NCI-H526 (cell line): Measurements from ENCODE around the gene ANO1.
A peak's percentile ranks its signal among the peaks of the same experiment; 100 is the strongest.

Experiments
- DNase-seq, 2 experiments: peaks; one replicate each; lab custom pipeline; 2025; lab: John Stamatoyannopoulos, UW

ANO1 gene

DNA sequence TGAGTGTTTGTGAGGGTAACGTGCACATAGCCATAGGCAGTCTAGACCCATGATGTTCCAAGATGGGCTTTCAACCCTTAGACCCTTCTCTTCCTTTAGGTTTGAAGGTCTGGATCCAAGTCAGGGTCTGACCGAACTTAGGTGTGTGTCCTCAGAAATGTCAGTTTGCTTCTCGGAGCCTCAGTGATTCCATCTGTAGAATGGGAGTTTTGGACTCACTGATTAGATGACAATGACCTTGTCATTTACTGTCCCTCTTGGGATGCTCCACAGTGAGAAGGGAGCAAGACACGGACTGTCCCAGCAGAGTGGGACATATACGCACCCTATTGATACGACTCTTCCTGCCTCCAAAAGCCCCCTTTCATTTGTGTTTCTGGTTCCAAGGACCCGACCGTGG lies 37.7 kb downstream of the ANO1 start:
- no peak for DNase-seq

GRCh38 chr11:70116386-70117065 lies 38.4 kb downstream of the ANO1 start:
- DNase-seq, result peak; percentile 24 to 39

- DNase-seq, result no peak
Measured at GRCh38 chr11:70117567-70118145, 39.5 kb downstream of the ANO1 start.

DNA sequence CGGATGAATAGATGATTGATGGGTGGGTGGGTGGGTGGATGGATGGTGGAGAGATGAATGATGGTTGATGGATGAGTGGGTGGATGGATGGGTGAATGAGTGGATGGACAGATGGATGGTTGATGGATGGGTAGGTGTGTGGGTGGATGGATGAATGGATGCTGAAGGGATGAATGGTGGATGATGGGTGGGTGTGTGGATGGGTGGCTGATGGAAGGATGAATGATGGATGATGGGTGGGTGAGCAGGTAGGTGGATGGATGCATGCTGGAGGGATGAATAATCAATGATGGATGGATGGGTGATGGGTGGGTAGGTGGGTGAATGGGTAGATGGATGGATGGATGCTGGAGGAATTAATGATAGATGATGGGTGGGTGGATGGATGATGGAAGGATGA lies 40.5 kb downstream of the ANO1 start:
- DNase-seq, result no peak

- DNase-seq, result no peak
Measured at GRCh38 chr11:70119502-70119901, 41.4 kb downstream of the ANO1 start.

DNA sequence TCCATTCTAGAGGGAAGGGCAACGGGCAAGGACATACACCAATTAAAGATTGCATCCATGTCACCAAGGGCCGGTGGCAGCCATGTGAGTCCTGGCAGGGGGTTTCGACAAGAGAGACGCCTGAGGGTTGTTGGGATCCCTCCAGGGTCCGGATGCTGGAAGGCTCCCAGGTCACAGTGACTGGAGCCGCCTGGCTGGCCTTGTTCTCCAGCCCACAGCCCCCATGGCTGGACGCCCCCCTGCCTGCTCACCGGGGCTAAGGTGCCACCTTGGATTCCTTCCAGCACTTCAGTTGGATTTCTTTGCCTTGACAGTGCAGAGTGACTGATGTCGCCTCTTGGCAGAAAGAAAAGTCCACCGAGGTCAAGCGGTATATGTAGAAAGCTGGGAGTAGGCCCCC lies 42.6 kb downstream of the ANO1 start:
- DNase-seq, result no peak

DNA sequence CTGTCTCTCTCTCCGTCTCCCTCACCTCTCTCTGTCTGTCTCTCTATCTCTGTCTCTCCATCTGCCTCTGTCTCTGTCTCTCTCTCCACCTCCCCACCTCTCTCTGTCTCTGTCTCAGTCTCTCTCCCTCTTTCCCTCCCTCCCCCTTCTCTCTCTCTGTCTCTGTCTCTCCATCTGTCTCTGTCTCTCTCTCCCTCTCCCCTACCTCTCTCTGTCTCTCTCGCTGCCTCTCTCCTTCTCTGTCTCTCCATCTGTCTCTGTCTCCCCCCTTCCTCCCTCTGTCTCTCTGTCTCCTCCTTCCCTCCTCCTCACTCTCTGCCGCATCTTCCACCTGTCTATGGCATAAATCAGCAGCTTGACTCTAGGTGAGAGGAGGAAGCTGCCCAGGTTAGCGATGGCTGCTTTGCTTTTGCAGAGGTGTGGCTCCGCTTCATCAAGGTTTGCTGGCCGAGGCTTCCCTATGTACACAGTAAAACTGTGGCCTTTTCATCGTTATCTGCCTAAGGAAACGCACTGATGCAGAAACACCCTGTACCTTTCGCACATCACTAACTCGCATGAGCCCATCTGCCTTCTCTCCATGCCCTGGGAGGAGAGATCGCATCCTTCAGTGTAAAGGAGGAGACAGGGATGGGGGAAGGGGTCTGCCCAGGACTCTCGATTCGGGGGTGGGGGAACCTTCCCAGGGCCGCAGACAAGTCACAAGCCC lies 44.5 kb downstream of the ANO1 start:
- peak; percentile 41 to 72 for DNase-seq

DNA sequence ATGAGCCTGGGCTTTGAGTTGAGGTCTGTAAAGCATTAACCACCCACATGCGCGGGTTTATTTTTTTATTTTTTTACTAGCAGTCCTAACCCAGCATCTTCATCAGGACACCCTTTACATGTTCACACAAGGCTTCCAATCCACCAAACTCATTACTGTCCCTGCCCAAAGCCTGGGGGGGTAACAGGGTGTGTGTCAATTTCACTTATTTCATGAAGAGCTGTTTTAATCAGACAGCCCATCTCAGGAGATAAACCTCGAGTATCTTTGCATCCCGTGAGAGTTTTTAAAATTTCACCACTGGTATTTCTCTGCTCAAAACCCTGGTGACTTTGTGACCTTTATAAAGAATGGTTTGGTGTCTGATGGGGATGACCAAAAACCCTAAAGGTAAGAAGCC lies 45.6 kb downstream of the ANO1 start:
- DNase-seq, result no peak

- DNase-seq, result no peak
Measured at GRCh38 chr11:70124321-70125000, 46.3 kb downstream of the ANO1 start.

DNA sequence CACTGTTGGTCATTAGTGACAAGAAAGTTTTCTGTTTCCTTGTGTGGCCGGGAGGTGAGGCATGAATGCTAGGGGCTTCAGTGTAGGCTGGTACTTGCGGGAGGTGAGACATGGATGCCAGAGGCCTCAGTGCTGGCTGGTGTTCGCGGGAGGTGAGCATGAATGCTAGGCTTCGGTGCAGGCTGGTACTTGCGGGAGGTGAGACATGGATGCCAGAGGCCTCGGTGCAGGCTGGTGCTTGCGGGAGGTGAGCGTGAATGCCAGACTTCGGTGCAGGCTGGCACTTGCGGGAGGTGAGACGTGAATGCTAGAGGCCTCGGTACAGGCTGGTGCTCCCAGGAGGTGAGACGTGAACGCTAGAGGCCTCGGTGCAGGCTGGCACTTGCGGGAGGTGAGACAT lies 48.4 kb downstream of the ANO1 start:
- no peak for DNase-seq

DNA sequence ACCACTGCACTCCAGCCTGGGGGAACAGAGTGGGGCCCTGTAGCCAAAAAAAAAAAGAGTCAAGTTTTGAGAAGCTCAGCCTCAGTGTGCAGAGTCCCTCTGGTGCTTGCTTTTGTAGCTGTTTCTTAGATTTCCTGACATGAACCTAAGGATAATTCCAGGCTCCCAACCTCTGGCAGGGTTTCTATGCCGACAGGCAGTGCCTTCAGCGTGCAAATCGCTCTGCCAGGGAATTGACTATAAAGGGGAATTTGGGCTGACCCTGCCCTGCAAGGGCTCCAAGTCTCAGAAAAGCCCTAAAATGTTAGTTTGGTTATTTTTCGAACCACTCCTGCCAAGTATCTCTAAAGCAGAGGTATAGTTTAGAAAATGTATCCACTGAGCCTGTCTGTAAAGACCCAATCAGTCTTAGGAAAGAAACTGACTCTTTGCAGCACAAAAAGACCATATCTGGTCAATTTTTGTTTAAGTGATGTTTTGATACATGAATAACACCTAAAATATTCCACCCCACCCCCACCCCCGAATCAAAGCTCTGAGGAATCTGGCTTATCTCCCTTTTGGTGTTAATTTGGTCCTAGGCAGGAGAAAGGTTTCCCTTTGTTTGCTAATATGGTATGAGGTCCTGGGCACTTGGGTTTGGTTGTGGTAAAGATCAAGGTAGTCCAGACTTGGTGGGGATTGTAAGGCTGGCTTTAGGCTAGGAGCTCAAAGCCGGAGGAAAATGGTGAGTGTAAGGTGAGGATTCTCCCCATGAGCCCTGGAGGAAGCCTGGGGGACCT lies 49.7 kb downstream of the ANO1 start:
- no peak for DNase-seq

DNA sequence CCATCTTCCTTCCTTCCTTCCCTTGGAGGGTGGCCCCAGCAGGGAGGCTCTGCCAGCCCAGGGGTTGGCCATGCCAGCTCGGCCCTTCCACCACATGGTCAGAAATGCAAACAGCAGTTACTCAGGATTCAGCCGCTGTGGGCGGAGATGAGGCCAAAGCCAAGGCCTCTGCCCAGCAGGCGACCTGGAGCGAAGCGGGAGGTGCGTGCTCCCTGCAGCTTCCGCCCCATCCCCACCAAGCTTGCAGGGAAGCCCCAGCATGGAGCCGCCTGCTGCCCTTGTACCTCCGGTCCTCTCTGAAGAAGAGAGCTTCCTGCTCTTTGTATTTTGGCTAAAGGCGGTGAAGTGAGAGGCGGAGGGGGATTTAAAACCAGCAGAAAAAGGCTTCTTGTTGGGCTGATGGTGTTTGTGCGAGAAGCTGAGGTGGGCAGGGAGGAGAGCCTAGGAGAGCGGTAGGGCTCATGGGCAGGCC lies 50.4 kb downstream of the ANO1 start:
- no peak for DNase-seq

- DNase-seq, result no peak
Measured at GRCh38 chr11:70129051-70129592, 51.0 kb downstream of the ANO1 start.

DNA sequence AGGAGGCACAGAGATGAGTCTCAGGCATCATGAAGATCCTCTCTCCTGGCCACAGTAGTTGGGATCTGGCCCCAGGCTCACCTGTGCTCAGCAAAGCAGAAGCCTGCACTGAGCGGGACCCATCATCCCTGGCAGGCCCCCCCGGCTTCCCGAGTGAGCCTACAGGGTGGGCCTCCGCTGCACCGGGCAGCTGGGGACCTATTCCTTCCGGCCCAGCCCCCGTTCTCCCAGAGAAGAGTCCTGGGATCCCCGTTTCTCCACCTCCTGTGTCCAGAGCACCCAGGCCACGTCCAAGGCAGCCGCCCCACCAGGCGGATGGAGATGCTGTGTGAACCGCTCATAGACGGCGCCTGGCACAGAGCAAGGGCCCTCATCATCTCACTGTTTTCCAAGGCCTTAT lies 52.5 kb downstream of the ANO1 start:
- no peak for DNase-seq

DNA sequence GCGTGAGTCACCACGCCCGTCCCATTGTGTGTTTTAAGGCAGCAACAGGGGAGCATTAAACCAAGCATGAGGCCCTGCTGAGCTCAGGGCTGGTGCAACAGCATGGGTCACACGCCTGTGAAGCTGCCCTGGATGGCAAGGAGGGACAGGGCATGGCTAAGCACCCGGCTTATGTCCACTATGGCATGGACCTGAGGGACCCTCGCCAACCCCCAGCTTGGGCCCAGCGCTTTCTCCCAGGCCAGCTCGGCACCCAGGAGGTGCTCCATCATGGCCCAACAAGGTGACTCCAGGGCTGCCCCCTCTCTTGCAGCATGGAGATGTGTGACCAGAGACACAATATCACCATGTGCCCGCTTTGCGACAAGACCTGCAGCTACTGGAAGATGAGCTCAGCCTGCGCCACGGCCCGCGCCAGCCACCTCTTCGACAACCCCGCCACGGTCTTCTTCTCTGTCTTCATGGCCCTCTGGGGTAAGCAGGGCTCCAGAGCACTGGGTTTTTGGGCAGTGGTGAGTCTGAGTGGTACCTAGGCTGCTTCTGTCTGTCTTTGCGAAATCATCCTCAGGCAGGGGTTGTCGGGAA lies 53.6 kb downstream of the ANO1 start:
- DNase-seq, result no peak

DNA sequence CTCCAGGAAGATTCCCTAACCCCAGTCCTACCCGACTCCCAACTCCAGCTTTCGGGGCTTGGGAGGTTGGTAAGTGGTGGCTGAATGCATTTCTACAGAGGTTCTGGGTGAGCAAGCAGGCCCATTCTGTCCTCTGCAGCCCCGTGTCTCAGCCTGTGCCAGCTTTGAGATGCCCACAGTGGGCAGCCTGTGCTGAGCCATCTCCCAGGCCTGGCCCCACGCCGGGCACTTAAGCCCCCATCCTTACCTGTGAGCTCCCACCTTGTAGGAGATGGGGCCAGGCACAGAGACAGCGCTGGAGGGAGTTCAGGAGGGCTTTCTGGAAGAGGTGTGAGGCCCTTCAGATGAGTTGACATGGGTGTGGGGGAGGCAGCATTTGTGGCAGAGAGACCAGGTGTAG lies 54.5 kb downstream of the ANO1 start:
- DNase-seq, result no peak

DNA sequence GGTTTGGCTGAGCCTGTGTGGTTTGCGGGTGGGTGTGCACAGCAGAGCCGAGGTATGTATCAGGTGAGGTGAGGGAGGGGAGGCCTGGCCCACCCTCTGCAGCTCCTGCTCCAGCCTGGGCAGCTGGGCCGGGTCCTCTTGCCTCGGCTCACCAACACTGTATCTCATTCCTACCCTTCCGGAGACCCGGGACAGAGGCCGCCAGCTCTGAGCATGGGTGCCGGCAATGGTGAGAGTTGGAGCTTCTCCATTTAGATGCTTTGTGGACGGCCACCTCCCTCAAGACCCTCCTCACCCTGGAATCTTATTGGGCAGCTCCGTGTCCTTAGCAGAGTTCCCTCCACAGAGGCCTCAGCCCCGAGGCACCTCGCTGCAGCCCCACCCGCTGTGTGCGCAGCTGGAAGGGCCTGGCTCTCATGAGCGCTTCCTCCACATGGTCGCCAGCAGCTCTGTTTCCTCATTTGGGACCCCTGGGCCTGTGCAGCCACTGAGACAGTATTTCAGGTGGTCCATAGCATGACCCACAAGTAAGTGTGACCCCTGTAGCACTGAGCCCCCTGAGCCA lies 55.7 kb downstream of the ANO1 start:
- no peak for DNase-seq

- no peak for DNase-seq
Measured at GRCh38 chr11:70134490-70134889, 56.4 kb downstream of the ANO1 start.

- DNase-seq, result no peak
Measured at GRCh38 chr11:70135142-70135541, 57.0 kb downstream of the ANO1 start.

DNA sequence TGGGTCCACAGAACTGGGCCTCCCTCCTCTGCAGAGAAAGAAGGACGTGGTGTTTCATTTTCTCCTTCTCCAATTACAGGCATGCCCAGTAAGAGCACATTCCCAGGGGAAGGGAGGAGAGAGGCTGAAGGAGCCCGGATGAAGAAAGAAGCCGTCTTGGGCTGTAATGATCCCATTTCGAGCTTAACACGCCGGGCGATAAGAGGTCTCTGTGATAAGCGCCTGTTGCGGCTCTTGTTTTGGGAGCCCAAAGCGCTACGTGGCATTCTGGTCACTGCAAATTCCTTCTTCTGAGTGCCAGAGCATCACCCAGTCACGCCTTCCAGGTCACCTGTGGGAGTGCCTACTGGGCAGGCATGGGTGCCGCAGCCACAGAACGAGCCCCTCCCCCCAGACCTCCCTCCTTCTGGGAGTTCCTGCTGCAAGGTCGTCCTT lies 57.5 kb downstream of the ANO1 start:
- no peak for DNase-seq

DNA sequence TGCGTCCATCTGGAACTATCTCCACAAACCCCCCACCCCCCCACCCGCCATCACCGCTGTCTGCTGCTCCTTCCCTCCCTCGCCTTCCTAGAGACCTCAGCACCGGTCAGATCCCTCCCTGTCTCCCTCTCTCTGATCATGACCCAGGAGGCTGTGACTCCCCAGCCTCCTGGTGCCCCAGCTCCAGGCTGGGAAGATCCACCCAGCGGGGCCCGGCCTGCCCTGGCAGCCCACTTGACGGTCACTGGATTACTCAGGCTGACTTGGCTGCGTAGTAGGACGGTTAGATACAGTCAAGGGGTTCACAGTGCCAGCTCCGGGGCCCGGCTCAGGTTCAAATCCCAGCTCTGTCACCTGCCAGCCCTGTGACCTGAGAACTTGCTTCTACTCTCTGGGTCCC lies 59.3 kb downstream of the ANO1 start:
- no peak for DNase-seq
